ENCODE data around the gene OXSR1.

OXSR1 gene

GRCh38 chr3:38245930-38246329, 80.6 kb downstream of the OXSR1 start:
- no peak for TF ChIP-seq CTCF (IDR thresholded peaks at IDR 0.05; ENCODE audit: insufficient read depth, low read length, poor library complexity, severe bottlenecking)

GRCh38 chr3:38247366-38248035, 82.2 kb downstream of the OXSR1 start:
- Histone ChIP-seq H3K4me3 (replicated peaks; ENCODE audit: low read depth, low read length) (no peak overlapping the region), H3K36me3 (ENCODE audit: control insufficient read depth, insufficient read depth, low read length) (peaks cover 8% of the 10 kb centered on the region), H3K27me3 (replicated peaks; ENCODE audit: control insufficient read depth, insufficient read depth, low read length) (no peaks in the 10 kb centered on the region)
- no peak for TF ChIP-seq CTCF (IDR thresholded peaks at IDR 0.05; ENCODE audit: insufficient read depth, low read length, poor library complexity, severe bottlenecking)
- no peak for DNase-seq (ENCODE audit: extremely low read depth, insufficient read length)

More at GRCh38 chr3:38245930-38246329, 80.6 kb downstream of the OXSR1 start:
- H3K27me3 ChIP-seq (replicated peaks; ENCODE audit: control insufficient read depth, insufficient read depth, low read length) = no peaks in the 10 kb centered on the region
- H3K4me3 ChIP-seq (replicated peaks; ENCODE audit: low read depth, low read length) = no peak overlapping the region
- H3K36me3 ChIP-seq (ENCODE audit: control insufficient read depth, insufficient read depth, low read length) = peaks cover 4% of the 10 kb centered on the region
- no peak for DNase-seq (ENCODE audit: extremely low read depth, insufficient read length)

GRCh38 chr3:38250198-38250597, 84.9 kb downstream of the OXSR1 start:
- no peak for DNase-seq (ENCODE audit: extremely low read depth, insufficient read length)
- Histone ChIP-seq H3K27me3 (replicated peaks; ENCODE audit: control insufficient read depth, insufficient read depth, low read length) (no peaks in the 10 kb centered on the region), H3K36me3 (ENCODE audit: control insufficient read depth, insufficient read depth, low read length) (peaks cover 13% of the 10 kb centered on the region), H3K4me3 (replicated peaks; ENCODE audit: low read depth, low read length) (no peak overlapping the region)
- TF ChIP-seq CTCF (IDR thresholded peaks at IDR 0.05; ENCODE audit: insufficient read depth, low read length, poor library complexity, severe bottlenecking) = no peak

GRCh38 chr3:38251197-38251596, 85.9 kb downstream of the OXSR1 start:
- H3K27me3 ChIP-seq (replicated peaks; ENCODE audit: control insufficient read depth, insufficient read depth, low read length) = no peaks in the 10 kb centered on the region
- peaks cover 13% of the 10 kb centered on the region for H3K36me3 ChIP-seq (ENCODE audit: control insufficient read depth, insufficient read depth, low read length)
- H3K4me3 ChIP-seq (replicated peaks; ENCODE audit: low read depth, low read length) = no peak overlapping the region
- no peak for TF ChIP-seq CTCF (IDR thresholded peaks at IDR 0.05; ENCODE audit: insufficient read depth, low read length, poor library complexity, severe bottlenecking)
- DNase-seq (ENCODE audit: extremely low read depth, insufficient read length) = no peak

GRCh38 chr3:38253704-38254103, 88.4 kb downstream of the OXSR1 start:
- TF ChIP-seq CTCF (IDR thresholded peaks at IDR 0.05; ENCODE audit: insufficient read depth, low read length, poor library complexity, severe bottlenecking) = no peak
- Histone ChIP-seq H3K27me3 (replicated peaks; ENCODE audit: control insufficient read depth, insufficient read depth, low read length) (no peaks in the 10 kb centered on the region), H3K36me3 (ENCODE audit: control insufficient read depth, insufficient read depth, low read length) (peaks cover 11% of the 10 kb centered on the region), H3K4me3 (replicated peaks; ENCODE audit: low read depth, low read length) (no peak overlapping the region)
- DNase-seq (ENCODE audit: extremely low read depth, insufficient read length) = no peak

GRCh38 chr3:38254872-38255271, 89.5 kb downstream of the OXSR1 start:
- no peak for DNase-seq (ENCODE audit: extremely low read depth, insufficient read length)
- H3K36me3 ChIP-seq (ENCODE audit: control insufficient read depth, insufficient read depth, low read length) = peaks cover 9% of the 10 kb centered on the region
- H3K27me3 ChIP-seq (replicated peaks; ENCODE audit: control insufficient read depth, insufficient read depth, low read length) = no peaks in the 10 kb centered on the region
- no peak for TF ChIP-seq CTCF (IDR thresholded peaks at IDR 0.05; ENCODE audit: insufficient read depth, low read length, poor library complexity, severe bottlenecking)
- H3K4me3 ChIP-seq (replicated peaks; ENCODE audit: low read depth, low read length) = no peak overlapping the region
